Measurements from ENCODE around the gene PCDHB10. TPM values are rescaled to one million over a fixed set of nuclear protein-coding genes. Genes with fewer than 3 reads are reported as not detected.
"Not testable (repeated sequence)": the region's sequence is repeated elsewhere in the genome, so short reads cannot be mapped to it uniquely, and the experiment has no call there.

PCDHB10 gene
- total RNA-seq, 1 donor from 2014 or later, result 0.26 TPM

- FAIRE-seq, result no peak
- DNase-seq (ENCODE audit: low read depth), result no peak
These were observed 11.8 kb upstream of the PCDHB10 start for GRCh38 chr5:141180313-141180712.

GRCh38 chr5:141182248-141182647, 9.9 kb upstream of the PCDHB10 start, which contains the start of gene PCDHB16:
TSS of gene PCDHB16 (plus strand) at chr5:141182387. CDS start at chr5:141182560, 173 bp downstream.
- no peak for DNase-seq (ENCODE audit: low read depth)
- peak; percentile 11 for TF ChIP-seq CTCF (IDR thresholded peaks at IDR 0.05; ENCODE audit: insufficient read depth, low read length, severe bottlenecking)
- FAIRE-seq, result no peak
- Histone ChIP-seq H3K4me3 (ENCODE audit: low read depth, low read length) (no peak within 1 kb of the TSS), H3K27me3 (ENCODE audit: control insufficient read depth, insufficient read depth, low read length) (no peaks in the 10 kb centered on the region), H3K36me3 (ENCODE audit: control insufficient read depth, insufficient read depth, low read length) (no peaks in the 10 kb centered on the region)

More at GRCh38 chr5:141180313-141180712, 11.8 kb upstream of the PCDHB10 start:
- no peaks in the 10 kb centered on the region for H3K36me3 ChIP-seq (ENCODE audit: control insufficient read depth, insufficient read depth, low read length)
- TF ChIP-seq CTCF (IDR thresholded peaks at IDR 0.05; ENCODE audit: insufficient read depth, low read length, severe bottlenecking), result no peak
- no peaks in the 10 kb centered on the region for H3K27me3 ChIP-seq (ENCODE audit: control insufficient read depth, insufficient read depth, low read length)
- no peak overlapping the region for H3K4me3 ChIP-seq (ENCODE audit: low read depth, low read length)

DNA sequence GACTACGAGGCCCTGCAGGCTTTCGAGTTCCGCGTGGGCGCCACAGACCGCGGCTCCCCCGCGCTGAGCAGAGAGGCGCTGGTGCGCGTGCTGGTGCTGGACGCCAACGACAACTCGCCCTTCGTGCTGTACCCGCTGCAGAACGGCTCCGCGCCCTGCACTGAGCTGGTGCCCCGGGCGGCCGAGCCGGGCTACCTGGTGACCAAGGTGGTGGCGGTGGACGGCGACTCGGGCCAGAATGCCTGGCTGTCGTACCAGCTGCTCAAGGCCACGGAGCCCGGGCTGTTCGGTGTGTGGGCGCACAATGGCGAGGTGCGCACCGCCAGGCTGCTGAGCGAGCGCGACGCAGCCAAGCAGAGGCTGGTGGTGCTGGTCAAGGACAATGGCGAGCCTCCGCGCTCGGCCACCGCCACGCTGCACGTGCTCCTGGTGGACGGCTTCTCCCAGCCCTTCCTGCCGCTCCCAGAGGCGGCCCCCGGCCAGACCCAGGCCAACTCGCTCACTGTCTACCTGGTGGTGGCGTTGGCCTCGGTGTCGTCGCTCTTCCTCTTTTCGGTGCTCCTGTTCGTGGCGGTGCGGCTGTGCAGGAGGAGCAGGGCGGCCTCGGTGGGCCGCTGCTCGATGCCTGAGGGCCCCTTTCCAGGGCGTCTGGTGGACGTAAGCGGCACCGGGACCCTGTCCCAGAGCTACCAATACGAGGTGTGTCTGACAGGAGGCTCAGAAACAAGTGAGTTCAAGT, 7.9 kb upstream of the PCDHB10 start:
- not testable (repeated sequence) for H3K36me3 ChIP-seq (ENCODE audit: control insufficient read depth, insufficient read depth, low read length); DNase-seq (ENCODE audit: low read depth); FAIRE-seq; H3K27me3 ChIP-seq (ENCODE audit: control insufficient read depth, insufficient read depth, low read length); H3K4me3 ChIP-seq (ENCODE audit: low read depth, low read length)

DNA sequence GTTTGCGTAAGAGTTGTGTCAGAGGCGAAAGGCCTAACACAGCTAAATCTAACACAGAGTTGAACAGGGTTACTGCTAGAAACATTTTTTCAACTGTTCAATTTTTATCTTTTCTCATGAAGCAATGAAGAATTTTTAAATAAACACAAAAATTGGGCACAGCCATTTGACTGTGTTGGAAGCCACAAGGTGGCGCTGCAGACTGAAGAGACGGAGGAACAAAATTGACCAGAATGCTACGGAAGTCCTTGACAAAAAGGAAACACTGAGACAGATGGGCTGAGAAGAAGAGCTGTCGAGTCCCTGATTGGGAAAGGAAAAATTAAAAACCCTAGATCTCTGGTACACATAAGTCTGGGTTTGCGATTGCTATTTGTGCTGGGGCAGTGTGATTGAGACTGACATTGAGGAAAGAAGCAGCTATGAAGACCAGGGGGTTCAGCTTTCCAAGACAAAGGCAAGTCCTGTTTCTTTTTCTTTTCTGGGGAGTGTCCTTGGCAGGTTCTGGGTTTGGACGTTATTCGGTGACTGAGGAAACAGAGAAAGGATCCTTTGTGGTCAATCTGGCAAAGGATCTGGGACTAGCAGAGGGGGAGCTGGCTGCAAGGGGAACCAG, 5.1 kb upstream of the PCDHB10 start, which contains the start of gene PCDHB9:
Gene PCDHB9 (plus strand): TSS at position 265 of the 616 bp plus-strand sequence. CDS start 158 bp downstream, at position 423.
- DNase-seq (ENCODE audit: low read depth) (no peak), FAIRE-seq (no peak)
- peak; percentile 13 for TF ChIP-seq CTCF (IDR thresholded peaks at IDR 0.05; ENCODE audit: insufficient read depth, low read length, severe bottlenecking)
- Histone ChIP-seq H3K4me3 (ENCODE audit: low read depth, low read length) (no peak within 1 kb of the TSS), H3K36me3 (ENCODE audit: control insufficient read depth, insufficient read depth, low read length) (no peaks in the 10 kb centered on the region), H3K27me3 (ENCODE audit: control insufficient read depth, insufficient read depth, low read length) (no peaks in the 10 kb centered on the region)

GRCh38 chr5:141188682-141189081, 3.5 kb upstream of the PCDHB10 start:
- H3K4me3 ChIP-seq (ENCODE audit: low read depth, low read length); DNase-seq (ENCODE audit: low read depth); H3K27me3 ChIP-seq (ENCODE audit: control insufficient read depth, insufficient read depth, low read length); FAIRE-seq; H3K36me3 ChIP-seq (ENCODE audit: control insufficient read depth, insufficient read depth, low read length): not testable (repeated sequence)

DNA sequence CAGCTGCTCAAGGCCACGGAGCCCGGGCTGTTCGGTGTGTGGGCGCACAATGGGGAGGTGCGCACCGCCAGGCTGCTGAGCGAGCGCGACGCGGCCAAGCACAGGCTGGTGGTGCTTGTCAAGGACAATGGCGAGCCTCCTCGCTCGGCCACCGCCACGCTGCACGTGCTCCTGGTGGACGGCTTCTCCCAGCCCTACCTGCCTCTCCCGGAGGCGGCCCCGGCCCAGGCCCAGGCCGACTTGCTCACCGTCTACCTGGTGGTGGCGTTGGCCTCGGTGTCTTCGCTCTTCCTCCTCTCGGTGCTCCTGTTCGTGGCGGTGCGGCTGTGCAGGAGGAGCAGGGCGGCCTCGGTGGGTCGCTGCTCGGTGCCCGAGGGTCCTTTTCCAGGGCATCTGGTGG, 3.0 kb upstream of the PCDHB10 start:
- H3K27me3 ChIP-seq (ENCODE audit: control insufficient read depth, insufficient read depth, low read length); DNase-seq (ENCODE audit: low read depth); H3K4me3 ChIP-seq (ENCODE audit: low read depth, low read length); H3K36me3 ChIP-seq (ENCODE audit: control insufficient read depth, insufficient read depth, low read length); FAIRE-seq: not testable (repeated sequence)

GRCh38 chr5:141194332-141194731, 2.2 kb downstream of the PCDHB10 start:
- H3K27me3 ChIP-seq (ENCODE audit: control insufficient read depth, insufficient read depth, low read length); DNase-seq (ENCODE audit: low read depth); H3K36me3 ChIP-seq (ENCODE audit: control insufficient read depth, insufficient read depth, low read length); FAIRE-seq; H3K4me3 ChIP-seq (ENCODE audit: low read depth, low read length): not testable (repeated sequence)

Measured in bronchial epithelial cell (primary cell).